Hematopoietic multipotent progenitor cell treated with erythropoietin and hydrocortisone succinate and interleukin-3 and kit ligand, for 17 days (in vitro differentiated cells): ENCODE data around the gene TOX2.

Source experiments
- DNase-seq: peaks from one replicate; pipeline ENCODE4 v3.0.0-alpha.2; 2015; ENCODE audit warnings: low spot score

TOX2 gene

DNA sequence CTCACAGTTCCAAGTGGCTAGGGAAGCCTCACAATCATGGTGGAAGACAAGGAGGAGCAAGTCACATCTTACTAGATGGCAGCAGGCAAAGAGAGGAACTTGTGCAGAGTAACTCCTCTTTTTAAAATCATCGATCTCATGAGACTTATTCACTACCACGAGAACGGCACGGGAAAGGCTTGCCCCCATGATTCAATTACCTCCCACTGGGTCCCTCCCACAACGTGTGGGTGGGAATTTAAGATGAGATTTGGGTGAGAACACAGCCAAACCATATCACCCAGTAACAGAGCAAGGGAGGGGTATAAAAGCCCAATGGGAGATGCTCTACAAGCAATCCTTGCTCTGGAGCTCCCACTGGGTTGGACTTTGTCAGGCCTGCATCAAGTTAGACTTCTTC, 192.0 kb downstream of the TOX2 start:
- no peak for DNase-seq

DNA sequence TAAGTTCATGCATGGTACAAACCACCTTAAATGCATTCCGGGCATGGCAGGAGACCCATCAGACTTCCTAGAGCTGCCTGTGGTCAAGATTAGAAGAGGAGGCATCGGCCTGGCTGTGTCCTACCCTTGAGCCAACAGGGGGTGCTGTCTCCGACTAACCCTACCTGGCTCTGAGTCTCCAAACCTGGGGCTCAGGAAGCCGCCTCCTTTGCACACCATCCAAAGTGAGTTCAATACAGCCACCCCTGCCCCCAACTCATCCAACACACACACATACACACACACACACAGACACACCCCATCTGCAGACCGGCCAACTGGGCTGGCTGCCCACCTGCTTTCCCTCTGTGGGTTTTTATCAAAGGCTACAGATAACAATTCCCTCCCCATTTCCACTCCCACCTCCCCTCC, 195.3 kb downstream of the TOX2 start:
- DNase-seq, result no peak

DNA sequence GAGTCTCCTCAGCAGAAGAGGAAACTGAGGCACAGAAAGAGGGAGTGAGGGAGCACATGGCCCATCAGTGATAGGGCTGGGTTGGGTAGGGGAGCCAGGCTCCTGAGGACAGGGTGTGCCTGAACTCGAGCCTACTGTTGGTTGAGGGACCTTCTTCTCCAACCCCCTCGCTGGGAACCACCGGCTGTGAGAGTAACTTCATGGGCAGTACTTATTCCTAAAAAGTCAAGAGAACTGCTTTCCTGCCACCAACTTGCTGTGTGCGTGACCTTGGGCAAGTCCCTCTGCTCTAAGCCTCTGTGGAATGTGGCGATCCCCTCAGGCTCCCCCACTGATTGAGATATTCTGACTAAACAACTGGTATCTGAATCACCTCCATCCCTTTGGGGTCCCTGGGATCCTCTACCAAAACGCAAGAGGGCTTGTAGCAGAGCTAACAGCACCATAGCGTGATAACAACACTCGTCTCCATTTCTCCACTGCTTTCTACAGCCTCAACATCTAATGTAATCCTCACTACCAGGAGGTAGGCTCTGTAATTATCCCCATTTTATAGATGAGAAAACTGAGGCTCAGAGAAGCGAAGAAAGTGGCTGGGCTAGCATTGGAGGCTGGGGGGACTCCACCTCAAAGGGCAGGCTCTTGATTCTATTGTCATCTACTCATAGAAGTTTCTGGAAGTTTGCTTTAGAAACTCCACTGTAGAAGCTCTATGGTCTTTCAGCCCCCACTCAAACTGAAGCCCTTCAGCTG, 196.3 kb downstream of the TOX2 start:
- DNase-seq, result no peak

DNA sequence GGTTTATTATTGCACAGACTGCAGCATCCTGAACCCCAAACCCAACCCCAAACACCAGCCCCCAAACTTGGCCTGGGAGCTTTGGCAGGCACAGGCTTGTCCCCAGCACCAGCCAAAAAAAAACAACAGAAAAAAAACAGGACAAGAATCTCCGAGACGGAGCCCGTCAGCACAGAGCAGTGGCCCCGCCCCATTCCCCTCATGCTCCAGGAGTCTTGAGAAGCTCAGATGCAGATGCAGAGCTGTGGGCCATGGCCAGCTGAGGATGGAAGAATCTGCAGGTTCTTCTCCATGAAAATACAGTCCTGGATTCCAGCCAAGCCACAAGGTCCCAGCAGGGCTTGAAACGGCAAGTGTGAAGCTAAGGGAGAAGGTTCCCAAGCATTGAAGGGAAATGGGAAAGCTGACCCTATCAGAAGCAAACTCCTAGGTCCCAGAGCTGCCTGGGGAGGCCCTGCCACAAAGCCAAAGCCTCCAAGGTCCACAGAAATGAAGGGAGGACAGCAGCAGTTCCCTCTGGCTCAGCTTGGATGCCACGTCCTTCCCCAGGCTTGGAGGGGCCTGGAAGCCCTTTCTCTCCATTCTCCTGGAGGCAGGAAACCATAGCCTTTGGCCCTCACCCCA, 197.2 kb downstream of the TOX2 start:
- no peak for DNase-seq

DNA sequence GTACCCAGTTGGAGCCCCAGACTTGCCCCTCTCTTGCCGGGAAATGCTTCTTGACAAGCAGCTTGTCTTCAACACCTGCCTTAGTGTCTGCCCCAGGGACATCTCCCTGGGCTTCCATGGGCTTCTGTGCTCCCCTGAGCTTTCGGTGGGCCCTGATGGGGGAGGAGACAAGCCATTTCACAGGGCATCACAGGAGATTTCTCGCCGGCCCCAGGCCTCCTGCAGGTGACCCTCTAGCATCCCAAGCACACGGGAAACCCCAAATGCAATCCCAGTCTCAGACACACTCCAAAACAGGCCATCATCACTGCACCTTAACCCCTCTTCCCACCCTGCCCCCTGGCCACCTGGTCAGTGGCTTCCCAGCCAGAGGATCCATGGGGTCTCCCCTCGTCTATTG, 197.8 kb downstream of the TOX2 start:
- DNase-seq, result no peak

DNA sequence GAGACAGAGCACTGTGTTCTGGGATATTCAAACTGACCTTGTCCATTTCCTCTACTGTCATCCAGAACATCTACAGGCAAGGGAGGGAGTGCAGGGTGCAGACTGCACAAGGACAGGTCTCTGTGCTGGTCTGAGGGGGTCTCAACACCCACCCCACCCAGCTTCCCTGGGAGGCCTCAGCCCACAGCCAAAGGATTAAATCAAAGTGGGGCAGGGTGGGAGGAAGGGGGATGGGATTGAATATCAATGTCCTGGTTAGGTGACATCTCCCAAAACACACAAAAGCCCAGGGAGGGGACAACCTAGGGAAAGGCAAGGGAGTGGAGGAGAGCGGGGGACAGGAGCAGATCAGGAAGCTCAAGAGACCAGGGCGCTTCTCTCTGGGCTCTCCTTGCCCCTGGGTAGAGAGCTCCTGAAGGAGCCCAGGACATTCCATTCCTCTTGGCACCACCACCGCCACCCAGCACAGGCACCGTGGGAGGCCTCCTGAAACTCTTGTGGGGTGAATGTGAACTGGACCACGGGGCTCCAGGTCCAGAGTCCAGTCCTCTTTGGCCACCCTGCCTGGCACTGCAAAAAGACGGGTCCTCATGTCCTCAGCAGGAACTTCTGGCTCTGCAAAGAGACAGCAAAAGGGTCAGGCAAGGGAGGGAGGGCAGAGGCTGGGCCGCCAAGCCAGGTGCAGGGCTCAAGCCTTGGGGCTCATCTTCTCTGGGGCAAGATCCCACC, 198.4 kb downstream of the TOX2 start:
- no peak for DNase-seq

DNA sequence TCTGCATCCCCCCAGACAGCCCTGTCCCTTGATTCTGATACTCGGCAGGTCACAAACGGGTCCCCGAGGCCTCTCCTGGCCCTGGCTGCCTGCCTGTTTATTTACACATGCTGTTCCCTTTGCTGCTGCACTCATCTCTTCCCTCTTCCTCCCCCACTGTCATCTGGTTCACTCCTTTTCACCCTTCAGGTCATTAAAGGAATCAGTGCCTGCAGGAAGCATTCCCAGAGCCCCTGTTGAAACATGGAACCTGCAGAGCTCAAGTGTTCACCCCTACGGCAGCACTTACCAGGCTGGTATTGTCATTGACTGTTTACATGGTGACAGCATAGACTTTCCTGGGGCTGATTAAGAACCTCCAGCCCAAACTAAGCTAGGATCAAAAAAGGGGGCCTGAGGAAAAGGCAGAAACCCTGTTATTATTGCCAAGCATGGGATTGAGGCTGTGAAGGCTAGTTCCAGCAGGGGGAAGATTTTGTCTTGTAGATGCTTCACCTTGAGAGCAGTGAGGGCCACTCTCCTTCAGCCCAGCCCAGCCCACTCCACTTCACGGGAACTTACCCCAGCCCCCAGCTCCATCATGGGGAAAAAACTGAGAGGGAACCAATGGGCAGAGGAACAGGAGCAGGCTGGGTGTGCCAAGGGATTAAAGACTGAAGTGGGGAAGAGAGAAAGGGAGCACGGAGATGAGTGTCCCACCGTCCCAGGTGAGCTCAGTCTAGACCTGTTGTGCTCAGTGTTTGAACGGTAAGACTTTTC, 199.1 kb downstream of the TOX2 start:
- no peak for DNase-seq

DNA sequence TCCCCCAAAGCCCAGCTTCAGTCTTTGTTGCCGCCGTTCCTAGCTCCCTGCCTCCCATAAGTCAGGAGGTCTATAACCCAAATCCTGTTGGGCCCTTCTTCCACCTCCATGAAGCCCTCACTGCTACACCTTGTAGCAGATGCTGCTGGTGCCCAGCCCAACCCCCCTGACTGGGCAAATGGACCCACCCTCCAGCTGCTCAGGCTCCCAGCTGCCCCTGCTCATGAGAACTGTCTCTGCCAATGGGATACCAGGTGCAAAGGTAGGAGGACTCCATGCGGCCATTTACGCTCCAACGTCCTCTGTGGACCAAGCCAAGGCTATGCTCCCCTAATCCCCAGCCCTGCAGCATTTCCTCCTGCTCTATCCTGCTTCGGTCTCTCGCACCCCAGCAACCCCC, 200.5 kb downstream of the TOX2 start:
- DNase-seq, result no peak

DNA sequence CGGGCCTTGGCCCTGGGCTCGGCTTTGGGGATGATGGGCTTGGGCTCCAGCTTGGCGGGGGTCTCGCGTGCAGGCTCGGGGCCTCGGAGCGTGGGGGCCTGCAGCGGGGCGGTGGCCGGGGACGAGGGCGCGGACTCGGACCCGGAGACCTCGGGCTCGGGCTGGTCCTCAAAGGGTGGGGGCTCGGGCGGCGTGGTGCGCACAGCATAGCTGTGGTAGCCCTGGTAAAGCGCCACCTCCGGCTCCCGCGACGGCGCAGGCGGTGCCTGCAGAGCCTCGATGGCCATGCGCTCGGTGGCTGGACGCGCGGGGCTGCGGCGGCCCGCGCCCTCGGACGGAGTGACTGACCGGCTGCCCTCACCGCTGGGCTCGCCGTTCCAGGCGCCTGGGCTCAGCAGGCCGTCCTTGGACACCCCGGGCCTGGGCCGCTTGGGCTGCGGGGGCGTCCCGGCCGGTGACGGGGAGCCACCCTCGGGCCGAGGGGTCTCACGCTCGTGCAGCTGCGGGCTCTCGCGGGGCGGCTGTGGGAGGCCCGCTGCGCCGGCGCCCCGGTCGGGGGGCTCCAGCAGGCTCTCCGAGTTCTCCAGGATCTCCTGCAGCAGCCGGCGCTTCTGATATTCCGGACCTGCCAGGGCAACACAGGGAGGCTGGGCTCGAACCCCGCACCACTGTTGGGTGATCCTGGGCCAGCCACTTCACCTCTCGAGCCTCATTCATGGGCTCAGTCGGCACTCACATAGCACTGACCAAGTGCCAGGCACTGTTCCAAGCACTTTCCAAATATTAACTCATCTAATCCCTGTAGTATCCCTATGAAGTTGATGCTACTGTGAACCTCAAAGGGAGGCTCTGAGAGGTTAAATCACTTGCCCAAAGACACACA, 201.4 kb downstream of the TOX2 start:
- DNase-seq, result no peak

DNA sequence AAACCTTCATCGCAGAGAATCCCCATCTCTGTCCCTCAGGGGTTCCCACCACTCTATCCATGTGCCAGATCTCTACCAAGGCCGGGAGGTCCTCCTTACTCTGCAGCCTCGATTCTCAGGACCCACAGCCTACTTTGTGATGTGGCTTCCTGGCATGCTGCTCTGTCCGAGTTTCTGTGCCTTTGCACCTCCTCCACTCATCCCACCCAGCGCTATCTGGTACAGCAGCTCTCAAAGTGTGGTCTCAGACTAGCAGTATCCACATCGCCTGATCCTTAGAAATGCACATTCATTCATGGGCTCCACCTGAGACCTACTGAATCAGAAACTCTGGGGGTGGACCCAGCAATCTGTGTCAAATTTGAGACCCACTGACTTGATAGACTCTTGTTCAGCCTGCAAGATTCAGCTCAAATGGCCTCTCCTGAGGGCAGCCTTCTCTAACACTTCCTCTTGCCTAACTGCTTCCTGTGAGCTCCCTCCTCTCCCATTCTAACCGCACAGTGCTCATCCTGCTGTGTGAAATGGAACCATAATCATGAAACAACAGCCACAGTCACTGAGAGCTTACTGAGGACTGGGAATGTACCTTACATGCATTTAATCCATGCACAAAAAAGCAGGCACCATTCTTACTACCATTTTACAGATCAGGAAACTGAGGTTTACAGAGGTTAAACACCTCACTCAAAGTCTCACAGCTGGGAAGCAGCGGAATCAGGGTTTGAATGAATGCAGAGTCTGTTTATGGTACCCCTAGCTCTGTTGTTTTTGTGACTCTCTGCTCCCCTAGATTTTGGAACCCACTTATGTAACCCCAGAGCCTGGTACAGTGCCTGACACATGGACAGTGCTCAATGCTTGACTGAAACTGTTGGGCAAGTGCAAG, 202.9 kb downstream of the TOX2 start:
- DNase-seq, result no peak

DNA sequence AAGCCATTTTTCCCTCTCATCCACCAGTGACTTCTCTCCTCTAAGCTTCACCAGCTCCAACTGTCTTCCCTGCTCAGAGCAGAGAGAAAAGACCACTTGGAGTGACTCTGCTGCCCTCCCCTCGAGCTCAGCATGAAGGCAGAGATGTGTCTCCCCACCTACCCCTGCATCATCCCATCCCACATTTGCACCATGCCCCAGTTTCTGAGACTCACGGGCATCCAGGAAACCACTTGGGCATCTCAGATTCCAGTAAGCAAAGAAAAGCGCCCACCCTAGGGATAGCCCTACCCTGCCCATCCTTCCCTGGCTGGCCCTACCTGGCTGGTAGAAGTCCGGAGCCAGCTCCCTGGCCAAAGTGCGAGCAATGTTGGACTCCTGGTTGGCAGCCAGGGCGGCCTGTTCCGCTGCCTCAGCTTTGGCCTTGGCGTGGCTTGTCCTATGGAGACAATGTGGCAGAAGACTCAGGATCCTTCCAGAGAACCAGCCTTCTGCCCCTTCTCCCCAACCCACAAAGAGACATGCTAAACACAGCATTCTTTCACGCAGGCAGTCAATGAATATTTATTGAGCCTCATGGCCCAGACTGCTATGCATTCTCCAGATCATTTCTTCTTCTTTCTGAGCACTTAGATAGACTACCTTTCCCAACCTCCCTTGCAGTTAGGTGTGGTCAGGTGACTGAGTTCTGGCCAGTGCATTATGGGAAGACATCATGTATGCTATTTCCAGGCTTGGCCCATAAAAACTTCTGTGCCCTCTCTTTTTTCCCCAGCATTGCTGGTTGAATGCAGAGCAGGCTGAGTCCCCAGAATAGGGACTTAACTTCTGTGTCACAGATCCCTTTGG, 203.8 kb downstream of the TOX2 start:
- DNase-seq, result no peak
